Ovary (tissue), 3 donors: ENCODE results near the gene RCL1.

Experiments
- POLR2A ChIP-seq: fragments of 450-650 bp; IDR thresholded peaks from one replicate; pipeline ENCODE4 v1.6.1; 2017; ENCODE audit warnings: antibody characterized with exemption, mild to moderate bottlenecking, moderate library complexity
- TF ChIP-seq, protein P1 (sequence below), 3 donors: fragments of 450-650 bp in 2 of 3; fragments of 200-600 bp in 1 of 3; IDR thresholded peaks; one replicate each; pipeline versions ENCODE4 v1.5.1 to v1.8.0; 2016 to 2022; ENCODE audit warnings: antibody characterized with exemption in 3 of 3, mild to moderate bottlenecking in 1 of 3
- donor health status: DM: no; HTN: no; CAD: no.

DNA sequence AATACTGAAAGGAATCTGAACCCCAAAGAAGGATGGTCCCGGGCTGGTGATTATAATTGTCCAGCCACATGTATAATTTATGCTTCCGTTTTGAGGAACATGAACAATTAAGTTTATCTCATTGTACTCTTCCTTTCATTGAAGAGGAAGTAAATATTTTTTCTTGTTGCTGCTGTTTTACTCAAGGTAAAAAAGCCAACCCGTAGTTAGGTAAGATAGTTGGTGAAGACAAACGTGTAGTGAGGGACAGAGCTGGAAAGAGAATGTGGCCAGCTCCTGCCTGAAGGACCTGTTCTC is 5.1 kb downstream of the RCL1 start:
- TF ChIP-seq POLR2A: no peak
- TF ChIP-seq, protein P1, sequence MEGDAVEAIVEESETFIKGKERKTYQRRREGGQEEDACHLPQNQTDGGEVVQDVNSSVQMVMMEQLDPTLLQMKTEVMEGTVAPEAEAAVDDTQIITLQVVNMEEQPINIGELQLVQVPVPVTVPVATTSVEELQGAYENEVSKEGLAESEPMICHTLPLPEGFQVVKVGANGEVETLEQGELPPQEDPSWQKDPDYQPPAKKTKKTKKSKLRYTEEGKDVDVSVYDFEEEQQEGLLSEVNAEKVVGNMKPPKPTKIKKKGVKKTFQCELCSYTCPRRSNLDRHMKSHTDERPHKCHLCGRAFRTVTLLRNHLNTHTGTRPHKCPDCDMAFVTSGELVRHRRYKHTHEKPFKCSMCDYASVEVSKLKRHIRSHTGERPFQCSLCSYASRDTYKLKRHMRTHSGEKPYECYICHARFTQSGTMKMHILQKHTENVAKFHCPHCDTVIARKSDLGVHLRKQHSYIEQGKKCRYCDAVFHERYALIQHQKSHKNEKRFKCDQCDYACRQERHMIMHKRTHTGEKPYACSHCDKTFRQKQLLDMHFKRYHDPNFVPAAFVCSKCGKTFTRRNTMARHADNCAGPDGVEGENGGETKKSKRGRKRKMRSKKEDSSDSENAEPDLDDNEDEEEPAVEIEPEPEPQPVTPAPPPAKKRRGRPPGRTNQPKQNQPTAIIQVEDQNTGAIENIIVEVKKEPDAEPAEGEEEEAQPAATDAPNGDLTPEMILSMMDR (IDR thresholded peaks at IDR 0.05): no peak
